ENCODE measurements around the gene USP54. TPM values are rescaled to one million over a fixed set of nuclear protein-coding genes. Genes with fewer than 3 reads are reported as not detected.
"Not testable (repeated sequence)": the region's sequence is repeated elsewhere in the genome, so short reads cannot be mapped to it uniquely, and the experiment has no call there.

Gene USP54
- polyA plus RNA-seq, 1 experiment, result 13.7 TPM

GRCh38 chr10:73588656-73589055 is 2.5 kb downstream of the USP54 start:
- Histone ChIP-seq H3K36me3 (ENCODE audit: control insufficient read depth, insufficient read depth, low read length) (no peaks in the 10 kb centered on the region), H3K4me3 (ENCODE audit: low read depth, low read length) (no peak overlapping the region), H3K27me3 (ENCODE audit: control insufficient read depth, insufficient read depth, low read length) (no peaks in the 10 kb centered on the region)
- no peak for DNase-seq (ENCODE audit: low read depth)
- CTCF ChIA-PET, result no interaction called here
- POLR2A ChIA-PET, result no interaction called here
- no peak for TF ChIP-seq CTCF (IDR thresholded peaks at IDR 0.05; ENCODE audit: insufficient read depth, low read depth, low read length)

GRCh38 chr10:73586583-73586984 is 4.6 kb downstream of the USP54 start:
- H3K36me3 ChIP-seq (ENCODE audit: control insufficient read depth, insufficient read depth, low read length), result no peaks in the 10 kb centered on the region
- DNase-seq (ENCODE audit: low read depth), result peak; percentile 89
- H3K4me3 ChIP-seq (ENCODE audit: low read depth, low read length), result no peak overlapping the region
- ChIA-PET CTCF (interaction anchor here (1.2 kb wide), 1 partner anchor 57 kb away, joined by 3 read pairs; no protein-coding TSS in a partner anchor), POLR2A (interaction anchor here (0.7 kb wide), 1 partner anchor 14 kb away, joined by 3 read pairs; no protein-coding TSS in a partner anchor)
- no peaks in the 10 kb centered on the region for H3K27me3 ChIP-seq (ENCODE audit: control insufficient read depth, insufficient read depth, low read length)
- no peak for TF ChIP-seq CTCF (IDR thresholded peaks at IDR 0.05; ENCODE audit: insufficient read depth, low read depth, low read length)

GRCh38 chr10:73585327-73585726 is 5.8 kb downstream of the USP54 start:
- POLR2A ChIA-PET, result no interaction called here
- H3K36me3 ChIP-seq (ENCODE audit: control insufficient read depth, insufficient read depth, low read length), result no peaks in the 10 kb centered on the region
- no peak for DNase-seq (ENCODE audit: low read depth)
- no peak overlapping the region for H3K4me3 ChIP-seq (ENCODE audit: low read depth, low read length)
- H3K27me3 ChIP-seq (ENCODE audit: control insufficient read depth, insufficient read depth, low read length), result no peaks in the 10 kb centered on the region
- CTCF ChIA-PET, result interaction anchor here (1.1 kb wide), 1 partner anchor 18 kb away, joined by 3 read pairs; no protein-coding TSS in a partner anchor
- TF ChIP-seq CTCF (IDR thresholded peaks at IDR 0.05; ENCODE audit: insufficient read depth, low read depth, low read length), result no peak

GRCh38 chr10:73584737-73585136 is 6.4 kb downstream of the USP54 start:
- no peaks in the 10 kb centered on the region for H3K27me3 ChIP-seq (ENCODE audit: control insufficient read depth, insufficient read depth, low read length)
- TF ChIP-seq CTCF (IDR thresholded peaks at IDR 0.05; ENCODE audit: insufficient read depth, low read depth, low read length), result no peak
- peak; percentile 46 for DNase-seq (ENCODE audit: low read depth)
- H3K4me3 ChIP-seq (ENCODE audit: low read depth, low read length), result no peak overlapping the region
- no peaks in the 10 kb centered on the region for H3K36me3 ChIP-seq (ENCODE audit: control insufficient read depth, insufficient read depth, low read length)
- ChIA-PET CTCF (interaction anchor here (1.1 to 1.3 kb wide), 2 partner anchors 18 to 55 kb away, joined by 3 to 4 read pairs; no protein-coding TSS in a partner anchor), POLR2A (no interaction called here)

GRCh38 chr10:73581918-73582317 is 9.2 kb downstream of the USP54 start:
- no peaks in the 10 kb centered on the region for H3K36me3 ChIP-seq (ENCODE audit: control insufficient read depth, insufficient read depth, low read length)
- H3K27me3 ChIP-seq (ENCODE audit: control insufficient read depth, insufficient read depth, low read length), result no peaks in the 10 kb centered on the region
- ChIA-PET POLR2A (no interaction called here), CTCF (interaction anchor here (1.1 to 1.2 kb wide), 2 partner anchors 11 to 49 kb away, joined by 3 read pairs; no protein-coding TSS in a partner anchor)
- no peak for DNase-seq (ENCODE audit: low read depth)
- no peak overlapping the region for H3K4me3 ChIP-seq (ENCODE audit: low read depth, low read length)
- no peak for TF ChIP-seq CTCF (IDR thresholded peaks at IDR 0.05; ENCODE audit: insufficient read depth, low read depth, low read length)

GRCh38 chr10:73578927-73579326 is 12.2 kb downstream of the USP54 start:
- DNase-seq (ENCODE audit: low read depth); H3K36me3 ChIP-seq (ENCODE audit: control insufficient read depth, insufficient read depth, low read length); H3K4me3 ChIP-seq (ENCODE audit: low read depth, low read length); H3K27me3 ChIP-seq (ENCODE audit: control insufficient read depth, insufficient read depth, low read length); POLR2A ChIA-PET: not testable (repeated sequence)
- CTCF ChIA-PET, result interaction anchor here (2.0 kb wide), 1 partner anchor 65 kb away, joined by 7 read pairs; no protein-coding TSS in a partner anchor

Data from BJ (cell line).